GM12878 (cell line): ENCODE results near the gene NEFH. TPM values are rescaled to one million over a fixed set of nuclear protein-coding genes. Genes with fewer than 3 reads are reported as not detected.

Experiments
- ATAC-seq: fragments of 200-7000 bp; cut with Tn5 transposase; 3 replicates; pipeline ENCODE4 v1.9.1; 2020; ENCODE audit warnings: mild to moderate bottlenecking, moderate library complexity
- BruUV-seq: library from RNA; stranded (reverse); fragments of 400-500 nt; replicated peaks from 2 replicates; lab custom pipeline; 2021; lab: Mats Ljungman, UMichigan
- CTCF ChIA-PET: fragments of 300-600 bp; sonication (Branson Sonifier 250); formaldehyde crosslinking; extraction: SDS; loops from one replicate; lab custom pipeline; 2021; ENCODE audit warnings: inconsistent platforms; lab: Yijun Ruan, JAX
- POLR2A ChIA-PET: fragments of 350-600 bp; formaldehyde crosslinking; extraction: SDS; loops from one replicate; lab custom pipeline; 2021; ENCODE audit warnings: inconsistent platforms; lab: Charles Lee
- RAD21 ChIA-PET: fragments of 300-600 bp; sonication (Branson Sonifier 250); formaldehyde crosslinking; loops from one replicate; lab custom pipeline; 2023; ENCODE audit warnings: antibody characterized with exemption; ENCODE audit not compliant: unreplicated experiment; lab: Charles Lee
- SMC1A ChIA-PET: fragments of 300-600 bp; sonication (Branson Sonifier 250); formaldehyde crosslinking; loops from one replicate; lab custom pipeline; 2023; ENCODE audit not compliant: unreplicated experiment, uncharacterized antibody; lab: Charles Lee
- DNase-seq: peaks from one replicate; pipeline ENCODE4 v3.0.0-alpha.2; 2011; ENCODE audit warnings: low read depth, low spot score
- FAIRE-seq: peaks from 3 replicates; lab custom pipeline; 2011; peaks lifted over from hg19 to GRCh38; lab: Jason Lieb, UNC
- H2AFZ ChIP-seq: 2 replicates; pipeline ENCODE4 v1.6.0; 2011; ENCODE audit warnings: low read depth, low read length, control low read depth; ENCODE audit not compliant: control insufficient read depth
- H3K27ac ChIP-seq: 2 replicates; pipeline ENCODE4 v1.5.1; 2011; ENCODE audit warnings: control low read depth; ENCODE audit not compliant: control insufficient read depth, insufficient read depth
- H3K27me3 ChIP-seq, 2 experiments: replicated peaks in 1 of 2; 2 replicates each; pipeline versions ENCODE4 v1.6.0 to v1.6.1; 2011; ENCODE audit warnings: low read length in 1 of 2; ENCODE audit not compliant: control insufficient read depth in 2 of 2, insufficient read depth in 2 of 2
- H3K36me3 ChIP-seq, 2 experiments: 2 replicates each; pipeline ENCODE4 v1.5.1; 2011; ENCODE audit warnings: low read length in 1 of 2; ENCODE audit not compliant: control insufficient read depth in 2 of 2, insufficient read depth in 2 of 2
- H3K4me1 ChIP-seq: 2 replicates; pipeline ENCODE4 v1.6.1; 2011; ENCODE audit warnings: mild to moderate bottlenecking, low read length, moderate library complexity, mixed read lengths; ENCODE audit not compliant: control insufficient read depth, insufficient read depth
- H3K4me2 ChIP-seq: 2 replicates; pipeline ENCODE4 v1.6.0; 2011; ENCODE audit warnings: control low read depth; ENCODE audit not compliant: control insufficient read depth, insufficient read depth
- H3K4me3 ChIP-seq: fragments of 200-600 bp; sonication (generic); 2 replicates; pipeline ENCODE4 v1.5.1; 2016
- H3K79me2 ChIP-seq: 2 replicates; pipeline ENCODE4 v1.6.0; 2011; ENCODE audit warnings: low read length; ENCODE audit not compliant: control insufficient read depth, insufficient read depth
- H3K9ac ChIP-seq: 2 replicates; pipeline ENCODE4 v1.8.0; 2011; ENCODE audit warnings: low read length, control low read depth, mixed read lengths; ENCODE audit not compliant: control insufficient read depth, insufficient read depth
- H3K9me3 ChIP-seq: replicated peaks from 3 replicates; pipeline ENCODE4 v1.5.1; 2011; ENCODE audit warnings: mild to moderate bottlenecking, low read length; ENCODE audit not compliant: control insufficient read depth, insufficient read depth
- H4K20me1 ChIP-seq: 2 replicates; pipeline ENCODE4 v1.6.0; 2011; ENCODE audit not compliant: control insufficient read depth, insufficient read depth
- BACH1 ChIP-seq: fragments of 450-650 bp; IDR thresholded peaks from 2 replicates; pipeline ENCODE4 v1.6.1; 2017; ENCODE audit warnings: mild to moderate bottlenecking, borderline replicate concordance
- CHD2 ChIP-seq: IDR thresholded peaks from 2 replicates; pipeline ENCODE4 v1.6.1; 2011; ENCODE audit warnings: low read depth, low read length, improper control_type of control experiment, borderline replicate concordance
- ETV6 ChIP-seq, 2 experiments: fragments of 450-650 bp in 1 of 2; IDR thresholded peaks in 1 of 2; conservative IDR thresholded peaks in 1 of 2; 2 replicates each; pipeline ENCODE4 v1.6.1; 2014; ENCODE audit warnings: antibody characterized with exemption in 1 of 2, borderline replicate concordance in 1 of 2, low read depth in 1 of 2, mild to moderate bottlenecking in 1 of 2, moderate library complexity in 1 of 2
- EZH2 ChIP-seq: IDR thresholded peaks from 2 replicates; pipeline ENCODE4 v1.6.1; 2012; ENCODE audit warnings: low read depth, mild to moderate bottlenecking, control low read depth, inconsistent platforms, low read length, borderline replicate concordance; ENCODE audit not compliant: control insufficient read depth
- FOS ChIP-seq: IDR thresholded peaks from 3 replicates; pipeline ENCODE4 v1.6.1; 2011; ENCODE audit warnings: borderline replicate concordance; ENCODE audit not compliant: insufficient read length; ENCODE audit errors: extremely low read depth
- IKZF2 ChIP-seq, 2 experiments: fragments of 450-650 bp; IDR thresholded peaks; 2 replicates each; pipeline ENCODE4 v1.6.1; 2017; ENCODE audit warnings: mild to moderate bottlenecking in 2 of 2, moderate library complexity in 2 of 2
- IRF4 ChIP-seq: IDR thresholded peaks from 2 replicates; pipeline ENCODE4 v1.6.1; 2011; ENCODE audit warnings: low read depth, low read length
- MYC ChIP-seq: IDR thresholded peaks from 2 replicates; pipeline ENCODE4 v1.6.1; 2011; ENCODE audit warnings: mild to moderate bottlenecking, low read length, moderate library complexity, inconsistent platforms; ENCODE audit not compliant: insufficient read depth, insufficient replicate concordance, insufficient read length, severe bottlenecking
- POLR2AphosphoS5 ChIP-seq: IDR thresholded peaks from 2 replicates; pipeline ENCODE4 v1.6.1; 2011; ENCODE audit warnings: mild to moderate bottlenecking, low read length, inconsistent platforms
- SREBF1 ChIP-seq: IDR thresholded peaks from 2 replicates; pipeline ENCODE4 v1.6.1; 2012; ENCODE audit warnings: mild to moderate bottlenecking, low read length
- TCF7 ChIP-seq: IDR thresholded peaks from 2 replicates; pipeline ENCODE4 v1.6.1; 2014; ENCODE audit warnings: antibody characterized with exemption, borderline replicate concordance
- ZZZ3 ChIP-seq: IDR thresholded peaks from 2 replicates; pipeline ENCODE4 v1.6.1; 2011; ENCODE audit warnings: low read depth; ENCODE audit not compliant: control insufficient read depth, insufficient read length
- WGBS: methylation state at CpG from one replicate; pipeline ENCODE4 v1.1.6; 2016; ENCODE audit warnings: low lambda C conversion rate; ENCODE audit not compliant: insufficient replicate concordance, insufficient coverage; ENCODE audit errors: missing lambda C conversion rate; 5-methylcytosine and 5-hydroxymethylcytosine counted together
- in situ Hi-C: fragments of 300-500 bp; cut with MboI; formaldehyde crosslinking; loops from 9 replicates; pipeline ENCODE4 v1.14.3; 2018; ENCODE audit warnings: mixed read lengths
- intact Hi-C: fragments of 100-400 bp; cut with micrococcal nuclease; formaldehyde crosslinking; loops from one replicate; pipeline ENCODE4 v1.14.2; 2022; ENCODE audit not compliant: unreplicated experiment
- polyA plus RNA-seq, 11 experiments: library from polyadenylated mRNA; depleted of rRNA in 4 of 11; unstranded in 6 of 11; stranded (reverse) in 5 of 11; fragments of >200 nt; fragmentation: Nextera tagmentation in 4 of 11; fragmentation: Illumina TruSeq in 1 of 11; extraction: Ambion mirVana in 4 of 11; extraction: Trizol in 1 of 11; gene quantifications; 1 replicate in 1 of 11; 2 replicates in 10 of 11; pipeline versions ENCODE4 v1.2.1 to v1.2.3, GENCODE V29; 2011 to 2016; ENCODE audit warnings: inconsistent platforms in 2 of 11, missing spikeins in 2 of 11, low read depth in 1 of 11
- total RNA-seq, 4 experiments: library from RNA; depleted of rRNA in 3 of 4; stranded (reverse); fragments of >200 nt in 3 of 4; fragmentation: Illumina TruSeq in 1 of 4; extraction: Trizol in 1 of 4; gene quantifications; 2 replicates each; pipeline versions ENCODE4 v1.2.1 to v1.2.3, GENCODE V29; 2013 to 2021
- TF ChIP-seq, protein P1 (sequence below), 3 experiments: IDR thresholded peaks in 2 of 3; conservative IDR thresholded peaks in 1 of 3; 2 replicates each; pipeline ENCODE4 v1.5.1; 2011; ENCODE audit warnings: low read depth in 3 of 3, low read length in 3 of 3, mild to moderate bottlenecking in 3 of 3, control low read depth in 2 of 3, moderate library complexity in 2 of 3, inconsistent platforms in 1 of 3, mixed read lengths in 1 of 3; ENCODE audit not compliant: control insufficient read depth in 2 of 3, insufficient read depth in 1 of 3; ENCODE audit errors: extremely low read depth in 1 of 3
- TF ChIP-seq, protein P2 (sequence below): fragments of 150-350 bp; IDR thresholded peaks from 2 replicates; pipeline ENCODE4 v1.6.1; 2014; ENCODE audit warnings: mild to moderate bottlenecking, low read depth, low read length
- TF ChIP-seq, protein P3 (sequence below): IDR thresholded peaks from 2 replicates; pipeline ENCODE4 v1.6.1; 2011; ENCODE audit warnings: low read depth, mild to moderate bottlenecking, low read length, moderate library complexity, borderline replicate concordance; ENCODE audit errors: extremely low read depth
- TF ChIP-seq, protein P4 (sequence below): IDR thresholded peaks from 2 replicates; pipeline ENCODE4 v1.6.1; 2012; ENCODE audit warnings: low read depth, low read length, improper control_type of control experiment
- TF ChIP-seq, protein P5 (sequence below): fragments of 450-650 bp; IDR thresholded peaks from 2 replicates; pipeline ENCODE4 v1.6.1; 2017; ENCODE audit warnings: mild to moderate bottlenecking, low read depth, inconsistent platforms; ENCODE audit not compliant: poor library complexity, severe bottlenecking

The NEFH gene
- total and polyA plus RNA-seq, 10 of the 15 experiments (the other 5 are each of a cell fraction or from before 2014, with no cell fraction given): 0.02 to 0.25 (median 0.09) TPM

DNA sequence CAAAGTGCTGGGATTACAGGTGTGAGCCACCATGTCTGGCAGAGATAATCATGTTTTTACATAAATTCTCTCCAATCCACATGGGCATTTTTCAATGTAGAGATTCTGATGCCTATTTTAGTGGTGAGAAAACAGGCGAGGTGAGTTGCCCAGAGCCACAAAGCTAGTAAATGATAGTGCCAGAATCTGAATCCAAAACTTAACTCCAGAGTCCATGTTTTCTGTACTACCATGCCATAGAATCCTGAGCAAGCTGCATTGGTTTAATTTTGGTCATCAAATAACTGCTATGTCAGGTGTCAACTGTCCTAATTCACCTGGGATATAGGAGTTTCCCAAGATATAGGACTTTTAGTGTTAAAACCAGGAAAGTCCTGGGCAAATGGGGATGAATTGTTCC lies 13.6 kb downstream of the NEFH start:
- Histone ChIP-seq H2AFZ (no peak overlapping the region), H3K9ac (no peak overlapping the region), H3K27ac (no peak overlapping the region), H4K20me1 (no peaks in the 10 kb centered on the region), H3K36me3 (no peaks in the 10 kb centered on the region), H3K9me3 (no peaks in the 10 kb centered on the region; the same call in 1 of the 3 replicates), H3K4me1 (no peaks in the 10 kb centered on the region), H3K27me3 (no peaks in the 10 kb centered on the region), H3K4me3 (no peak overlapping the region), H3K79me2 (no peaks in the 10 kb centered on the region), H3K4me2 (no peak overlapping the region)
- ATAC-seq (no peak), FAIRE-seq (no peak), DNase-seq (no peak)
- ChIA-PET POLR2A (no interaction called here), SMC1A (interaction anchor here (1.2 kb wide), 1 partner anchor 17 kb away, joined by 3 read pairs; no protein-coding TSS in a partner anchor), CTCF (no interaction called here), RAD21 (no interaction called here)
- in situ Hi-C loops (no loop called here), intact Hi-C loops (no loop called here)
- BruUV-seq: no TSS peak
- WGBS: 25% methylated on average over 1 of the region's 1 CpG
- TF ChIP-seq, protein P1, sequence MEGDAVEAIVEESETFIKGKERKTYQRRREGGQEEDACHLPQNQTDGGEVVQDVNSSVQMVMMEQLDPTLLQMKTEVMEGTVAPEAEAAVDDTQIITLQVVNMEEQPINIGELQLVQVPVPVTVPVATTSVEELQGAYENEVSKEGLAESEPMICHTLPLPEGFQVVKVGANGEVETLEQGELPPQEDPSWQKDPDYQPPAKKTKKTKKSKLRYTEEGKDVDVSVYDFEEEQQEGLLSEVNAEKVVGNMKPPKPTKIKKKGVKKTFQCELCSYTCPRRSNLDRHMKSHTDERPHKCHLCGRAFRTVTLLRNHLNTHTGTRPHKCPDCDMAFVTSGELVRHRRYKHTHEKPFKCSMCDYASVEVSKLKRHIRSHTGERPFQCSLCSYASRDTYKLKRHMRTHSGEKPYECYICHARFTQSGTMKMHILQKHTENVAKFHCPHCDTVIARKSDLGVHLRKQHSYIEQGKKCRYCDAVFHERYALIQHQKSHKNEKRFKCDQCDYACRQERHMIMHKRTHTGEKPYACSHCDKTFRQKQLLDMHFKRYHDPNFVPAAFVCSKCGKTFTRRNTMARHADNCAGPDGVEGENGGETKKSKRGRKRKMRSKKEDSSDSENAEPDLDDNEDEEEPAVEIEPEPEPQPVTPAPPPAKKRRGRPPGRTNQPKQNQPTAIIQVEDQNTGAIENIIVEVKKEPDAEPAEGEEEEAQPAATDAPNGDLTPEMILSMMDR (IDR thresholded peaks at IDR 0.05 in 2 of 3, conservative IDR thresholded peaks at IDR 0.05 in 1 of 3; ENCODE audit: control insufficient read depth in 2 of 3, extremely low read depth in 1 of 3, insufficient read depth in 1 of 3, low read depth in 3 of 3, low read length in 3 of 3): no peak
- TF ChIP-seq CHD2: no peak
- no peak for TF ChIP-seq TCF7
- no peak for TF ChIP-seq MYC
- TF ChIP-seq, protein P2, sequence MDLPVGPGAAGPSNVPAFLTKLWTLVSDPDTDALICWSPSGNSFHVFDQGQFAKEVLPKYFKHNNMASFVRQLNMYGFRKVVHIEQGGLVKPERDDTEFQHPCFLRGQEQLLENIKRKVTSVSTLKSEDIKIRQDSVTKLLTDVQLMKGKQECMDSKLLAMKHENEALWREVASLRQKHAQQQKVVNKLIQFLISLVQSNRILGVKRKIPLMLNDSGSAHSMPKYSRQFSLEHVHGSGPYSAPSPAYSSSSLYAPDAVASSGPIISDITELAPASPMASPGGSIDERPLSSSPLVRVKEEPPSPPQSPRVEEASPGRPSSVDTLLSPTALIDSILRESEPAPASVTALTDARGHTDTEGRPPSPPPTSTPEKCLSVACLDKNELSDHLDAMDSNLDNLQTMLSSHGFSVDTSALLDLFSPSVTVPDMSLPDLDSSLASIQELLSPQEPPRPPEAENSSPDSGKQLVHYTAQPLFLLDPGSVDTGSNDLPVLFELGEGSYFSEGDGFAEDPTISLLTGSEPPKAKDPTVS: no peak
- no peak for TF ChIP-seq POLR2AphosphoS5
- no peak for TF ChIP-seq EZH2
- TF ChIP-seq IRF4: no peak
- no peak for TF ChIP-seq ETV6 (conservative IDR thresholded peaks at IDR 0.05 in 1 of 2, IDR thresholded peaks at IDR 0.05 in 1 of 2; ENCODE audit: borderline replicate concordance in 1 of 2, low read depth in 1 of 2)
- TF ChIP-seq, protein P3, sequence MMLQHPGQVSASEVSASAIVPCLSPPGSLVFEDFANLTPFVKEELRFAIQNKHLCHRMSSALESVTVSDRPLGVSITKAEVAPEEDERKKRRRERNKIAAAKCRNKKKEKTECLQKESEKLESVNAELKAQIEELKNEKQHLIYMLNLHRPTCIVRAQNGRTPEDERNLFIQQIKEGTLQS: no peak
- TF ChIP-seq, protein P4, sequence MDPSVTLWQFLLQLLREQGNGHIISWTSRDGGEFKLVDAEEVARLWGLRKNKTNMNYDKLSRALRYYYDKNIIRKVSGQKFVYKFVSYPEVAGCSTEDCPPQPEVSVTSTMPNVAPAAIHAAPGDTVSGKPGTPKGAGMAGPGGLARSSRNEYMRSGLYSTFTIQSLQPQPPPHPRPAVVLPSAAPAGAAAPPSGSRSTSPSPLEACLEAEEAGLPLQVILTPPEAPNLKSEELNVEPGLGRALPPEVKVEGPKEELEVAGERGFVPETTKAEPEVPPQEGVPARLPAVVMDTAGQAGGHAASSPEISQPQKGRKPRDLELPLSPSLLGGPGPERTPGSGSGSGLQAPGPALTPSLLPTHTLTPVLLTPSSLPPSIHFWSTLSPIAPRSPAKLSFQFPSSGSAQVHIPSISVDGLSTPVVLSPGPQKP: no peak
- TF ChIP-seq FOS: no peak
- TF ChIP-seq IKZF2 (IDR thresholded peaks at IDR 0.05): no peak
- TF ChIP-seq, protein P5, sequence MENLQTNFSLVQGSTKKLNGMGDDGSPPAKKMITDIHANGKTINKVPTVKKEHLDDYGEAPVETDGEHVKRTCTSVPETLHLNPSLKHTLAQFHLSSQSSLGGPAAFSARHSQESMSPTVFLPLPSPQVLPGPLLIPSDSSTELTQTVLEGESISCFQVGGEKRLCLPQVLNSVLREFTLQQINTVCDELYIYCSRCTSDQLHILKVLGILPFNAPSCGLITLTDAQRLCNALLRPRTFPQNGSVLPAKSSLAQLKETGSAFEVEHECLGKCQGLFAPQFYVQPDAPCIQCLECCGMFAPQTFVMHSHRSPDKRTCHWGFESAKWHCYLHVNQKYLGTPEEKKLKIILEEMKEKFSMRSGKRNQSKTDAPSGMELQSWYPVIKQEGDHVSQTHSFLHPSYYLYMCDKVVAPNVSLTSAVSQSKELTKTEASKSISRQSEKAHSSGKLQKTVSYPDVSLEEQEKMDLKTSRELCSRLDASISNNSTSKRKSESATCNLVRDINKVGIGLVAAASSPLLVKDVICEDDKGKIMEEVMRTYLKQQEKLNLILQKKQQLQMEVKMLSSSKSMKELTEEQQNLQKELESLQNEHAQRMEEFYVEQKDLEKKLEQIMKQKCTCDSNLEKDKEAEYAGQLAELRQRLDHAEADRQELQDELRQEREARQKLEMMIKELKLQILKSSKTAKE: no peak
- no peak for TF ChIP-seq SREBF1
- TF ChIP-seq BACH1: no peak
- no peak for TF ChIP-seq ZZZ3
